Activated B cell treated with CpG ODN at 0.5 μM for 24 hours (primary cell): ENCODE data around the gene ACOT6. TPM values are rescaled to one million over a fixed set of nuclear protein-coding genes. Genes with fewer than 3 reads are reported as not detected.
A peak's percentile ranks its signal among the peaks of the same experiment; 100 is the strongest.
"Not testable (repeated sequence)": the region's sequence is repeated elsewhere in the genome, so short reads cannot be mapped to it uniquely, and the experiment has no call there.

Experiments
- ATAC-seq: fragments of 200-7000 bp; cut with Tn5 transposase; one replicate; pipeline ENCODE4 v1.10.0; 2021; ENCODE audit warnings: low read depth, mild to moderate bottlenecking, moderate library complexity
- CTCF ChIA-PET: fragments of 350-600 bp; sonication (Branson Sonifier 250); formaldehyde crosslinking; loops from one replicate; lab custom pipeline; 2021; ENCODE audit warnings: antibody characterized with exemption; lab: Charles Lee
- POLR2A ChIA-PET: fragments of 350-600 bp; sonication (Branson Sonifier 250); formaldehyde crosslinking; loops from one replicate; lab custom pipeline; 2021; ENCODE audit warnings: antibody characterized with exemption; lab: Charles Lee
- DNase-seq: peaks from one replicate; pipeline ENCODE4 v3.0.0; 2022
- H3K27ac Mint-ChIP-seq: one replicate; pipeline ENCODE4 v1.8.0; 2020; ENCODE audit warnings: mixed read lengths
- H3K27me3 Mint-ChIP-seq: one replicate; pipeline ENCODE4 v1.8.0; 2021; ENCODE audit warnings: mixed read lengths
- H3K36me3 Mint-ChIP-seq: one replicate; pipeline ENCODE4 v1.8.0; 2021; ENCODE audit warnings: low read depth, mixed read lengths
- H3K4me1 Mint-ChIP-seq: one replicate; pipeline ENCODE4 v1.8.0; 2021; ENCODE audit warnings: mixed read lengths
- H3K4me3 Mint-ChIP-seq: one replicate; pipeline ENCODE4 v1.8.0; 2020; ENCODE audit warnings: mild to moderate bottlenecking, mixed read lengths
- H3K9me3 Mint-ChIP-seq: one replicate; pipeline ENCODE4 v1.8.0; 2020; ENCODE audit warnings: mixed read lengths
- intact Hi-C: fragments of 100-400 bp; cut with micrococcal nuclease; formaldehyde crosslinking; loops from one replicate; pipeline ENCODE4 v1.15.1; 2024
- total RNA-seq: library from RNA; stranded (reverse); gene quantifications from 2 replicates; pipeline ENCODE4 v1.2.3, GENCODE V29; 2022
- TF ChIP-seq, protein P1 (sequence below): fragments of 200-600 bp; IDR thresholded peaks from one replicate; pipeline ENCODE4 v1.8.0; 2022; ENCODE audit warnings: antibody characterized with exemption, mild to moderate bottlenecking

ACOT6 gene
- total RNA-seq, 1 donor from 2014 or later = not detected

DNA sequence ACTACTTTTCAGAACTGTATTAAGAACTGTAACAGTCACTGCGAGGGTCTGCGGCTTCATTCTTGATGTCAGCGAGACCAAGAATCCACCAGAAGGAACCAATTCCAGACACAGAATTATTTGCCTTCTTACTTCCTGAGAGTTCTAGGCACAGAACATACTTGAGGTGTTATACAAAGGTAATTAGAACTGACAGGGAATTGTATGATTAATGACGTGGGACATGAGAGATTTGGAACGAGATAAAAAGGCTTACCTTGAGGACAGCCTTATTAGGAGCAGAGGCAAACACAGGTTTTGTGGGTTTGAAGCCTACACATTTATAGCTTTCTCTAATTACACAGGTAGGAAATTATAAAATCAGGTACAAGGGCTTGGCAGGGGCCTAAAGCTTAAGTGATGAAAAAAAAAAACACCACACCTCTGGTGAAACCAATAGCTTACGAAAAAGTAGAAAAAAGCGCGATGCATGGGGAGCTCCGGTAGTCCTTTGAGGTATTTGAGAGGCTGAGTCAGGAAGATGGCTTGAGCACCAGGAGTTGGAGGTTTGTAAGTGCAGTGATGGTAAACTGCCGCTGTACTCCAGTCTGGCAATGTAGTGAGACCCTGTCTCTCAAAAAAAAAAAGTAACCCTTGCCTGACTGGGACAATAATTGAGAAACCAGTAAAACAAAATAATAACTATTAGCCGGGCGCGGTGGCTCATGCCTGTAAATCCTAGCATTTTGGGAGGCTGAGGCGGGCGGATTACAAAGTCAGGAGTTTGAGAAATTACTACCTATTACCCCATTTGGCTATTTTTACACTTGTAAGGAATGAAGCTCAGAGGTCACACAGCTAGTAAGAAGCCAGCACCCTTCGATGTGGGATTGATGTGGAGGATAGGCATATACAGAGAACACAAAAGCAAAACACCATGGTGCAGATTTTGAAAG, 44.1 kb upstream of the ACOT6 start:
- Mint-ChIP-seq H3K36me3 (peaks cover 10% of the 10 kb centered on the region), H3K27ac (peak overlapping the region; percentile 95), H3K9me3 (no peaks in the 10 kb centered on the region), H3K27me3 (no peaks in the 10 kb centered on the region), H3K4me3 (peak overlapping the region; percentile 94), H3K4me1 (peaks cover 34% of the 10 kb centered on the region)
- no peak for DNase-seq
- intact Hi-C loops = loop anchor here (2.0 to 5.0 kb wide), 3 partner anchors 15 to 511 kb away; partner anchors contain the start of genes RBM25 and RIOX1
- ChIA-PET POLR2A (interaction anchor here (0.5 to 2.4 kb wide), 19 partner anchors 14 to 510 kb away, joined by 3 to 20 read pairs (median 4); partner anchors contain the start of genes ACOT6, DNAL1, NUMB and RBM25), CTCF (interaction anchor here (1.8 to 2.9 kb wide), 3 partner anchors 60 to 161 kb away, joined by 3 to 16 read pairs (median 12); no protein-coding TSS in a partner anchor)
- TF ChIP-seq, protein P1, sequence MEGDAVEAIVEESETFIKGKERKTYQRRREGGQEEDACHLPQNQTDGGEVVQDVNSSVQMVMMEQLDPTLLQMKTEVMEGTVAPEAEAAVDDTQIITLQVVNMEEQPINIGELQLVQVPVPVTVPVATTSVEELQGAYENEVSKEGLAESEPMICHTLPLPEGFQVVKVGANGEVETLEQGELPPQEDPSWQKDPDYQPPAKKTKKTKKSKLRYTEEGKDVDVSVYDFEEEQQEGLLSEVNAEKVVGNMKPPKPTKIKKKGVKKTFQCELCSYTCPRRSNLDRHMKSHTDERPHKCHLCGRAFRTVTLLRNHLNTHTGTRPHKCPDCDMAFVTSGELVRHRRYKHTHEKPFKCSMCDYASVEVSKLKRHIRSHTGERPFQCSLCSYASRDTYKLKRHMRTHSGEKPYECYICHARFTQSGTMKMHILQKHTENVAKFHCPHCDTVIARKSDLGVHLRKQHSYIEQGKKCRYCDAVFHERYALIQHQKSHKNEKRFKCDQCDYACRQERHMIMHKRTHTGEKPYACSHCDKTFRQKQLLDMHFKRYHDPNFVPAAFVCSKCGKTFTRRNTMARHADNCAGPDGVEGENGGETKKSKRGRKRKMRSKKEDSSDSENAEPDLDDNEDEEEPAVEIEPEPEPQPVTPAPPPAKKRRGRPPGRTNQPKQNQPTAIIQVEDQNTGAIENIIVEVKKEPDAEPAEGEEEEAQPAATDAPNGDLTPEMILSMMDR = no peak
- no peak for ATAC-seq

DNA sequence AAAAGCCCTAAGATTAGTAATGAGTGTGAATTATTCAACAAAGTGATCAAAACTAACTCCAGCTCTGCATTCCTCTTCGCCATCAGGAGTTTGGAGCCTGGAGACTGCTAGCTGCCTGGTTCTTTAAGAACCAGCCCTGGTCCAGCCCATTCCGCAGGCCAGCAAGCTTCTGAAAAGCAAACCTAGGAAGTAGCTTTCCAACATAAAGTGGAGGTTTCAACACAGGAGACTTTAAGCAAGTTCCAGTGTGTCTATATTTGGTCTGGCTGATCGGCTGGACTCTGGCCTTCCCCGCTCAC, 43.5 kb upstream of the ACOT6 start:
- ChIA-PET CTCF (interaction anchor here (1.8 to 2.9 kb wide), 3 partner anchors 60 to 160 kb away, joined by 3 to 16 read pairs (median 12); no protein-coding TSS in a partner anchor), POLR2A (interaction anchor here (0.5 to 2.4 kb wide), 18 partner anchors 14 to 511 kb away, joined by 3 to 20 read pairs (median 4); partner anchors contain the start of genes ACOT6, DNAL1, NUMB and RBM25)
- H3K4me3 Mint-ChIP-seq = peak overlapping the region; percentile 94
- not testable (repeated sequence) for H3K27me3 Mint-ChIP-seq, ATAC-seq, H3K9me3 Mint-ChIP-seq, DNase-seq
- H3K27ac Mint-ChIP-seq = peak overlapping the region; percentile 95
- H3K4me1 Mint-ChIP-seq = peaks cover 36% of the 10 kb centered on the region
- intact Hi-C loops = loop anchor here (2.0 to 5.0 kb wide), 3 partner anchors 14 to 512 kb away; partner anchors contain the start of genes RBM25 and RIOX1
- peaks cover 14% of the 10 kb centered on the region for H3K36me3 Mint-ChIP-seq

DNA sequence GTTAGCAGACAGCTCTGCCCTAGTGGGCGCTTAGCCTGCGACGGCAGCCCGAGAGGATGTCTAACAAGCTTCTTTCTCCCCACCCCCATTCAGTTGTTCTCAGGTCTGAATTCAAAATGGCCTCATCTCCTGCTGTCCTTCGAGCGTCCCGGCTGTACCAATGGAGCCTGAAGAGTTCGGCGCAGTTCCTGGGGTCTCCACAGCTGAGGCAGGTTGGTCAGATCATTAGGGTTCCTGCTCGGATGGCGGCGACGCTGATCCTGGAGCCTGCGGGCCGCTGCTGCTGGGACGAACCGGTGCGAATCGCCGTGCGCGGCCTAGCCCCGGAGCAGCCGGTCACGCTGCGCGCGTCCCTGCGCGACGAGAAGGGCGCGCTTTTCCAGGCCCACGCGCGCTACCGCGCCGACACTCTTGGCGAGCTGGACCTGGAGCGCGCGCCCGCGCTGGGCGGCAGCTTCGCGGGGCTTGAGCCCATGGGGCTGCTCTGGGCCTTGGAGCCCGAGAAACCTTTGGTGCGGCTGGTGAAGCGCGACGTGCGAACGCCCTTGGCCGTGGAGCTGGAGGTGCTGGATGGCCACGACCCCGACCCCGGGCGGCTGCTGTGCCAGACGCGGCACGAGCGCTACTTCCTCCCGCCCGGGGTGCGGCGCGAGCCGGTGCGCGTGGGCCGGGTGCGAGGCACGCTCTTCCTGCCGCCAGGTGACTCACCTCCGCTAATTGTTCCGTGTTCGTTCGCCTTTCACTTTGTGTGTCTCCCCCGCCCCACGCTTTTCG, 42.9 kb upstream of the ACOT6 start, which contains the start of gene ACOT2:
TSS of gene ACOT2 (plus strand) at position 29 of the 774 bp plus-strand sequence. CDS start at position 57, 28 bp downstream.
- not testable (repeated sequence) for H3K27me3 Mint-ChIP-seq, H3K9me3 Mint-ChIP-seq
- peak; percentile 67 for ATAC-seq
- Mint-ChIP-seq H3K27ac (peak within 1 kb of the TSS; percentile 95), H3K36me3 (peaks cover 16% of the 10 kb centered on the region), H3K4me1 (peaks cover 36% of the 10 kb centered on the region), H3K4me3 (peak within 1 kb of the TSS; percentile 94)
- POLR2A ChIA-PET = interaction anchor here (0.5 to 2.4 kb wide), 21 partner anchors 13 to 1101 kb away, joined by 3 to 20 read pairs (median 5); partner anchors contain the start of genes ACOT6, DNAL1, NUMB and RBM25
- peak; percentile 64 for DNase-seq
- intact Hi-C loops = loop anchor here (2.0 to 5.0 kb wide), 3 partner anchors 13 to 512 kb away; partner anchors contain the start of genes RBM25 and RIOX1
- CTCF ChIA-PET = interaction anchor here (1.3 to 2.9 kb wide), 4 partner anchors 61 to 159 kb away, joined by 3 to 16 read pairs (median 8); partner anchors contain the start of gene RIOX1

DNA sequence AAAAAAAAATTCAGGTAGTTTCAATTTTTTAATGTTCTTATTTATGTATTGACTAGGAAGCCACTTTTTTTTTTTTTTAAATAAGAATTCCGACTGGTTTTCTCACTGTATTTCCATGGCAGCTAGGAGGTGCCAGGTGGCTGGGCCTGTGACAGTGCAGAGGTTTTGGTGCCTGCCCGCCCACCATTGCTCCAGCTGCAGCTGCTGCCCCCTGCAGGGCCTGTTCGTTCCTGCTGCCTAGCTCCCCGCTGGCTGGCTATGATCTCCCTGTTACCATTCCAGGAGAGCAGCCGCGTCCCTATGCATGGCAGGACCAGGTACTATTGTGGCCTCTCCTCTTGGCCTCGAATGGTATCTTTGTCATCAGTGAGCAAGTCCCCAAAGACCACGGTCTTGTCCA, 41.4 kb upstream of the ACOT6 start:
- Mint-ChIP-seq H3K36me3 (peaks cover 15% of the 10 kb centered on the region), H3K27ac (peak overlapping the region; percentile 18), H3K4me3 (peak overlapping the region; percentile 35), H3K4me1 (peaks cover 36% of the 10 kb centered on the region)
- ATAC-seq (peak; percentile 76), DNase-seq (peak; percentile 48)
- ChIA-PET POLR2A (interaction anchor here (0.6 to 1.6 kb wide), 10 partner anchors 9 to 130 kb away, joined by 3 to 9 read pairs (median 6); partner anchors contain the start of genes ACOT6 and RIOX1), CTCF (interaction anchor here (0.6 to 2.9 kb wide), 9 partner anchors 8 to 310 kb away, joined by 3 to 16 read pairs (median 3); partner anchors contain the start of gene NUMB)
- intact Hi-C loops = loop anchor here (1.0 kb wide), 2 partner anchors 62 to 63 kb away; no protein-coding TSS in a partner anchor
- H3K27me3 Mint-ChIP-seq, H3K9me3 Mint-ChIP-seq: not testable (repeated sequence)

DNA sequence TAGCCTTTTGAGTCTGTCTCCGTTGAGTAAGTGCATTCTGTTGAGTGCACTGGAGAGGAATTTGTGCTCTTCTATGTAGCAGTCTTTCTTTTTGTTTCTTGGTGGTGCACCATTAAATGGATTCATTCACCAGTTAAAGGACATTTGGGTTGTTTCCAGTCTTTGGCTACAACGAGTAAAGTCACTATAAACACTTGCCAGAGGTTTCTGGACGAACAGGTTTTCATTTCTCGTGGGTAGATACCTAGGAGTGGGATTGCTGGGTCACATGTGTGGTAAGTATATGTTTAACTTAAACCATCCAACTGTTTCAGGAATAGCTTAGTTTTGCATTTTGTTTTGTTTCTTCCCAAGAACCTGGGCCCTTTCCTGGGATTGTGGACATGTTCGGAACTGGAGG, 39.3 kb upstream of the ACOT6 start:
- POLR2A ChIA-PET, ATAC-seq, H3K27ac Mint-ChIP-seq, DNase-seq, CTCF ChIA-PET, H3K4me3 Mint-ChIP-seq, H3K9me3 Mint-ChIP-seq, intact Hi-C loops, H3K27me3 Mint-ChIP-seq: not testable (repeated sequence)
- Mint-ChIP-seq H3K36me3 (peaks cover 15% of the 10 kb centered on the region), H3K4me1 (peaks cover 27% of the 10 kb centered on the region)

DNA sequence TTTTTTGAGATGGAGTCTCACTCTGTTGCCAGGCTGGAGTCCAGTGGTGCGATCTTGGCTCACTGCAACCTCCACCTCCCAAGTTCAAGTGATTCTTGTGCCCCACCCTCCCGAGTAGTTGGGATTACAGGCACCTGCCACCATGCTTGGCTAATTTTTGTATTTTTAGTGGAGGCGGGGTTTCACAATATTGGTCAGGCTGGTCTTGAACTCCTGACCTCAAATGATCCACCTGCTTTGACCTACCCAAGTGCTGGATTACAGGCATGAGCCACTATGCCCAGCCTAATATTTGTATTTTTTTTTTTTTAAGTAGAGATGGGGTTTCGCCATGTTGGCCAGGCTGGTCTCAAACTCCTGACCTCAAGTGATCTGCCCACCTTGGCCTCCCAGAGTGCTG, 38.6 kb upstream of the ACOT6 start:
- intact Hi-C loops, DNase-seq, H3K9me3 Mint-ChIP-seq, H3K4me3 Mint-ChIP-seq, H3K27ac Mint-ChIP-seq, ATAC-seq, H3K27me3 Mint-ChIP-seq, POLR2A ChIA-PET, CTCF ChIA-PET: not testable (repeated sequence)
- peaks cover 19% of the 10 kb centered on the region for H3K36me3 Mint-ChIP-seq
- peaks cover 19% of the 10 kb centered on the region for H3K4me1 Mint-ChIP-seq

DNA sequence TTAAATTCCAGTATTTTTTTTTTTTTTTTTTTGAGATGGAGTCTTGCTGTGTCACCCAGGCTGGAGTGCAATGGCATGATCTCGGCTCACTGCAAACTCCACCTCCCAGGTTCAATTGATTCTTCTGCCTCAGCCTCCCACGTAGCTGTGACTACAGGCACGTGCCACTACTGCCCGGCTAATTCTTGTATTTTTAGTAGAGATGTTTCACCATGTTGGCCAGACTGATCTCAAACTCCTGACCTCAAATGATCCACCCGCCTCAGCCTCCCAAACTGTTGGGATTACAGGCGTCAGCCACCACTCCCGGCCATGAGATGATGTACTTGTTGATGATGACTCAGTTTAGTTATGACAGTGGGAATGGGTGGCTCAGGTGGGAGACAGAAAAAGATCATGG, 38.1 kb upstream of the ACOT6 start:
- POLR2A ChIA-PET, H3K9me3 Mint-ChIP-seq, H3K4me3 Mint-ChIP-seq, CTCF ChIA-PET, ATAC-seq, H3K27ac Mint-ChIP-seq, H3K27me3 Mint-ChIP-seq, DNase-seq, intact Hi-C loops: not testable (repeated sequence)
- peaks cover 19% of the 10 kb centered on the region for H3K36me3 Mint-ChIP-seq
- H3K4me1 Mint-ChIP-seq = peaks cover 15% of the 10 kb centered on the region
